Vagina (tissue), 2 donors: ENCODE measurements around the gene TAF5.

ENCODE experiments used
- CTCF ChIP-seq, 3 experiments: fragments of 450-650 bp in 2 of 3; fragments of 200-600 bp in 1 of 3; sonication (generic) in 1 of 3; IDR thresholded peaks; one replicate each; pipeline ENCODE4 v1.5.1; 2017 to 2019; ENCODE audit warnings: antibody characterized with exemption in 3 of 3, mild to moderate bottlenecking in 2 of 3, moderate library complexity in 2 of 3
- POLR2A ChIP-seq, 2 donors: fragments of 450-650 bp; IDR thresholded peaks; one replicate each; pipeline ENCODE4 v1.6.1; 2017; ENCODE audit warnings: antibody characterized with exemption in 2 of 2, mild to moderate bottlenecking in 2 of 2, moderate library complexity in 2 of 2

- TF ChIP-seq CTCF (IDR thresholded peaks at IDR 0.05): no peak
- TF ChIP-seq POLR2A (IDR thresholded peaks at IDR 0.05): no peak
These were observed 33.2 kb upstream of the TAF5 start for GRCh38 chr10:103334567-103334966.
